Stimulated activated CD4-positive, alpha-beta T cell treated with anti-CD3 and anti-CD28 coated beads, Interleukin-1b, Interleukin-23, amount 100 ng/mL, for 4 hours (primary cell): ENCODE measurements around the gene DDX39B.
"Not testable (repeated sequence)": the region's sequence is repeated elsewhere in the genome, so short reads cannot be mapped to it uniquely, and the experiment has no call there.

ENCODE experiments used
- DNase-seq, 2 donors: peaks; one replicate each; pipeline ENCODE4 v3.0.0-alpha.2; 2020; ENCODE audit warnings: low read depth in 2 of 2

The DDX39B gene

DNA sequence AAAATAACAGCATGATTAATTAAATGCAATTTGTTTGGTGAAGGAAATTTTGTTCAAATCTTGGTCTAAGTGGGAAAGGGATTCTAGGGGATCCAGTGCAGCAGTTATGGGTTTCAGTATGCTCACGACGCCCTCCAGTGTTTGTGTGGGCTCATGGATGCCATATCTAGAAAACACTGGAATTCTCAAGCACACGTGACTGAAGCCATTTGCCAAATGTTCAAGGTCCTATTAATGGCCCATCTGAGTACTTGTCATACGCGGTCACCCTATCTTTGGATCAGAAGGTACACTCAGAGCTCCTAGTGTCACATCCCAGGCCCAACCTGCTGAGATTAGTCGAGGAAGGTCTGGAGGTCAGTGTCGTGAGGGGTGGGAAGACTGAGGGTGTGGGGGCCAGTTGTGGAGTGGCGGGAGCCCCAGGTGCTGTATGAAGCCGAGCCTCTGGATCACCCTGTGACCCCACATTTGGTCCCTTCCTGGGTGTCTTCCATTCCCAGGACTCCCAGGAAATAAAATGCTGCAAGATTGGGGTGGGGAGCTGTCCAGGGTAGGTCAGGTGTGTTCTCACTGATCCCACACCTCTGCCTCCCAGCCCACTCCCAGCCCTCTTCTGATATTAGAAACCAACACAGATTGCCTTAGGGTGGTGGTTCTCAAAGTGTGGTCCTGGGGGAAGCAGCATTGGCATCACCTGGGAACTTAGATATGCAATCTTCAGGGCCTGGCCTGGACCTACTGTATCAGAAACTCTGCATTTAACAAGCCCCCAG, 55.6 kb downstream of the DDX39B start:
- DNase-seq = not testable (repeated sequence)

GRCh38 chr6:31485055-31485454, 56.7 kb downstream of the DDX39B start:
- no peak for DNase-seq

DNA sequence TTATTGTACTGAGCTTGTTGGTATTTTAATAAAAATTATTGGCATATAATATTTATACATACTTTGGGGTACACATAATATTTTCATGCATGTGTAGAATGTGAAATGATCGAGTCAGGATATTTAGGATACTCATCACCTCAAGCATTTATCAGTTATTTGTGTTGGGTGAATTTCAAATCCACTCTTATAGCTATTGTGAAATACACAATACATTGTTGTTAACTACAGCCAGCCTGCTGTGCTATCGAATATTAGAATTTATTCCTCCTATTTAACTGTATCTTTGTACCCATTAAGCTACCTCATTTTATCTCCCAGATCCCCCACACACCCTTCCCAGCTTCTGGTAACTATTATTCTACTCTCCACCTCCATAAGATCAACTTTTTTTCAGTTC, 58.4 kb downstream of the DDX39B start:
- no peak for DNase-seq

- DNase-seq = no peak
Measured at GRCh38 chr6:31480574-31480973, 61.2 kb downstream of the DDX39B start.
